Lung (tissue), 12 donors: ENCODE data around the gene CLTB. TPM values are rescaled to one million over a fixed set of nuclear protein-coding genes. Genes with fewer than 3 reads are reported as not detected.

Experiments
- ATAC-seq: fragments of 200-7000 bp; cut with Tn5 transposase; one replicate; pipeline ENCODE4 v1.9.1; 2020; ENCODE audit warnings: moderate number of reproducible peaks; ENCODE audit not compliant: insufficient read depth, low FRiP score
- DNase-seq, 3 donors: peaks; one replicate each; pipeline ENCODE4 v3.0.0-alpha.2; 2013 to 2017
- H3K27ac ChIP-seq, 2 donors: one replicate each; pipeline ENCODE4 v1.5.1; 2013; ENCODE audit warnings: mild to moderate bottlenecking in 2 of 2, moderate library complexity in 2 of 2, control low read depth in 1 of 2, inconsistent platforms in 1 of 2, low read depth in 1 of 2, low read length in 1 of 2
- H3K27me3 ChIP-seq, 3 donors: one replicate each; pipeline ENCODE4 v1.5.1; 2013; ENCODE audit warnings: low read length in 2 of 3; ENCODE audit not compliant: control insufficient read depth in 3 of 3, insufficient read depth in 3 of 3
- H3K36me3 ChIP-seq, 4 donors: one replicate each; pipeline ENCODE4 v1.5.1; 2013; ENCODE audit warnings: low read length in 4 of 4, mild to moderate bottlenecking in 1 of 4, moderate library complexity in 1 of 4; ENCODE audit not compliant: control insufficient read depth in 4 of 4, insufficient read depth in 4 of 4
- H3K4me1 ChIP-seq, 5 donors: one replicate each; pipeline ENCODE4 v1.5.1; 2013; ENCODE audit warnings: low read length in 5 of 5, mild to moderate bottlenecking in 2 of 5, moderate library complexity in 1 of 5; ENCODE audit not compliant: control insufficient read depth in 5 of 5, insufficient read depth in 5 of 5
- H3K4me3 ChIP-seq: one replicate; pipeline ENCODE4 v1.5.1; 2013; ENCODE audit warnings: mild to moderate bottlenecking, control low read depth, moderate library complexity
- H3K9ac ChIP-seq, 2 donors: one replicate each; pipeline ENCODE4 v1.5.1; 2013; ENCODE audit warnings: low read length in 2 of 2, control low read depth in 1 of 2; ENCODE audit not compliant: insufficient read depth in 1 of 2
- H3K9me3 ChIP-seq, 4 donors: one replicate each; pipeline ENCODE4 v1.5.1; 2013; ENCODE audit warnings: low read length in 3 of 4, mild to moderate bottlenecking in 1 of 4, moderate library complexity in 1 of 4; ENCODE audit not compliant: control insufficient read depth in 4 of 4, insufficient read depth in 3 of 4
- CTCF ChIP-seq: IDR thresholded peaks from 2 replicates; pipeline ENCODE4 v1.5.1; 2012; ENCODE audit warnings: mild to moderate bottlenecking; ENCODE audit errors: control extremely low read depth, extremely low read depth
- WGBS, 2 donors: extraction: QIAGEN DNeasy Blood & Tissue Kit; methylation state at CpG; one replicate each; pipeline ENCODE4 v1.1.7; 2013; 5-methylcytosine and 5-hydroxymethylcytosine counted together
- polyA plus RNA-seq, 2 donors: library from polyadenylated mRNA; stranded (reverse); fragments of 200-250 nt; gene quantifications; one replicate each; pipeline ENCODE4 v1.2.1, GENCODE V29; 2013
- total RNA-seq, 2 donors: library from RNA; depleted of rRNA in 1 of 2; stranded (reverse); fragments of >200 nt in 1 of 2; gene quantifications; one replicate each; pipeline ENCODE4 v1.2.1, GENCODE V29; 2014 to 2021
- donor health status: control.
- donor health status: control.
- donor health status: Bipolar disorder and iron deficiency.
- donor health status: healthy.
- donor health status: DM: yes; HTN: yes; CAD: no.

CLTB gene
- total and polyA plus RNA-seq, 4 donors, result 33.2 to 193 (median 112) TPM

DNA sequence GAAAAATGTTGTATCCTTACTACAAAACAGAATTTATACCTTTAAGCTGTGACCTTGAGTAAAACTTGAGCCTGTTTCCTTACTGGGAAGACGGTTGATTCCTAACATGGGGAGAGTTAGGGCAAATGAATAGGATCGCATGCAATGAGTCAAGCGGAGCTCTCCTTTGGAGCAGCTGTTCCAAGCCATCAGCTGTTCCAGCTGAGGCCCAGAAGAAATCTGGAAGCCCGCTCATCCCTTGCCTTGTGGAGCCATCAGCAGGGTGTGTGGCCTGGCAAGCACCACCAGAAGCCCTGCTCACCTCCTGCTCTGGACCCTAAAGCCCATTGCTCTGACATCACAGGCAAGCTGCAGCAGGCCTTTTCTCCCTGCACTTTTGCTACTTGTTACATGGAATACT lies 62.8 kb downstream of the CLTB start:
- no peak overlapping the region for H3K9ac ChIP-seq
- WGBS, 2 donors, result 93% methylated on average over 4 of the region's 4 CpGs

DNA sequence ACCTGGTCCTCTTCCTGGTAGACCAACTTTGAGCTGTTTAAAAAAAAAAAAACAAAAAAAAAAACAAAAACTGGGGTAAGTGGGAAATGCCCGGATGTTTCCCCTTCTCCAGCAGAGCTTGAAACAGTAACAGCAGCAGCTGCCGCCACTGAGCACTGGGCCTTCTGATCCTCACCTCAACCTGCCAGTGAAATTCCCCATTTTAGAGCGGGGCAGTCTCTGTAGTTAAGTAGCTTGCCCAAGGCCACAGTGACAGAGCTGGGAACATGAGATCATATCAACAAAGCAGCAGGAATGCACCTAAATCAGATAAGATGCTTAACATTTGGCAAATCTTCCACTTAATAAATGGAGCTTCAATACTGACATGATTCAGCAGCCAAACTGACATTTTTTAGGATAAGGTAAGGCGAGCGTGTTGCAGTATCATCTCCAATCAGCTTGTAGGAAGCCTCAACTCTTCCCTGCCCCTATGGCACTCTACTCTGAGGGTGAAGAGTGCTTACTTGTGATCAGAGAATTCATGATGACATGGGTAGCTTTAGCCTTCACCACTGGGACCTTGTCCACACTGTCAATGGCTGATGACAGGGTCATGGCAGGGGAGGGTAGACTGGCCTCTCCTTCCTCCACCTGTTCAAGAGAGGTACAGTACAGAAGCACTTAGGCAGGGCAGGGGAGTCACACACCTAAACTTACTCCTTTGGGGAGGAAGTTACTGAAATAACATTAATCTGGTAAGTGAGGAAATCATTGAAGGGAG lies 64.0 kb downstream of the CLTB start:
- H3K36me3 ChIP-seq, result peaks cover 34 to 62% (median 45%) of the 10 kb centered on the region in 4 donors
- no peaks in the 10 kb centered on the region for H3K9me3 ChIP-seq
- no peak overlapping the region for H3K9ac ChIP-seq
- 92 to 97% methylated on average over 5 of the region's 5 CpGs for WGBS, 2 donors
- H3K4me1 ChIP-seq, result peaks cover 0 to 10% (median 0%) of the 10 kb centered on the region in 5 donors
- no peaks in the 10 kb centered on the region for H3K27me3 ChIP-seq
- H3K27ac ChIP-seq, result no peak overlapping the region
- no peak for TF ChIP-seq CTCF
- ATAC-seq (no peak), DNase-seq (no peak)
- no peak overlapping the region for H3K4me3 ChIP-seq

More for the DNA sequence above, 62.8 kb downstream of the CLTB start:
- no peak for DNase-seq
- Histone ChIP-seq H3K4me3 (no peak overlapping the region), H3K9me3 (no peaks in the 10 kb centered on the region), H3K27me3 (no peaks in the 10 kb centered on the region), H3K27ac (no peak overlapping the region), H3K4me1 (peaks cover 0 to 10% (median 0%) of the 10 kb centered on the region in 5 donors), H3K36me3 (peaks cover 24 to 56% (median 39%) of the 10 kb centered on the region in 4 donors)
- no peak for TF ChIP-seq CTCF
- ATAC-seq, result no peak

- Histone ChIP-seq H3K9me3 (no peaks in the 10 kb centered on the region), H3K4me1 (peaks cover 0 to 10% (median 0%) of the 10 kb centered on the region in 5 donors), H3K4me3 (no peak overlapping the region), H3K27ac (no peak overlapping the region), H3K27me3 (no peaks in the 10 kb centered on the region), H3K9ac (no peak overlapping the region), H3K36me3 (peaks cover 36 to 67% (median 49%) of the 10 kb centered on the region in 4 donors)
- ATAC-seq, result peak; percentile 41
- no peak for TF ChIP-seq CTCF
- peak; percentile 63 to 83 (median 71) for DNase-seq
- 65 to 93% methylated on average over 8 of the region's 8 CpGs for WGBS, 2 donors
Measured at GRCh38 chr5:176350416-176350815, 65.9 kb downstream of the CLTB start.
